Activated naive CD8-positive, alpha-beta T cell (primary cell): Measurements from ENCODE around the gene CCDC183.
"Not testable (repeated sequence)": the region's sequence is repeated elsewhere in the genome, so short reads cannot be mapped to it uniquely, and the experiment has no call there.

Experiments
- H3K27ac Mint-ChIP-seq: one replicate; pipeline ENCODE4 v1.8.0; 2021; ENCODE audit warnings: mixed read lengths
- H3K27me3 Mint-ChIP-seq: one replicate; pipeline ENCODE4 v1.8.0; 2021; ENCODE audit warnings: mixed read lengths
- H3K36me3 Mint-ChIP-seq: one replicate; pipeline ENCODE4 v1.8.0; 2021; ENCODE audit warnings: mixed read lengths
- H3K4me1 Mint-ChIP-seq: one replicate; pipeline ENCODE4 v1.8.0; 2021; ENCODE audit warnings: low read depth, mixed read lengths
- H3K4me3 Mint-ChIP-seq: one replicate; pipeline ENCODE4 v1.8.0; 2021; ENCODE audit warnings: mild to moderate bottlenecking, mixed read lengths
- H3K9me3 Mint-ChIP-seq: one replicate; pipeline ENCODE4 v1.8.0; 2021; ENCODE audit warnings: low read depth, mixed read lengths

The CCDC183 gene

GRCh38 chr9:136799079-136799853 is 3.1 kb downstream of the CCDC183 start:
- Mint-ChIP-seq H3K9me3 (no peaks in the 10 kb centered on the region), H3K36me3 (no peaks in the 10 kb centered on the region), H3K27ac (no peak overlapping the region), H3K4me3 (peak overlapping the region; percentile 68), H3K4me1 (peaks cover 19% of the 10 kb centered on the region), H3K27me3 (no peaks in the 10 kb centered on the region)

DNA sequence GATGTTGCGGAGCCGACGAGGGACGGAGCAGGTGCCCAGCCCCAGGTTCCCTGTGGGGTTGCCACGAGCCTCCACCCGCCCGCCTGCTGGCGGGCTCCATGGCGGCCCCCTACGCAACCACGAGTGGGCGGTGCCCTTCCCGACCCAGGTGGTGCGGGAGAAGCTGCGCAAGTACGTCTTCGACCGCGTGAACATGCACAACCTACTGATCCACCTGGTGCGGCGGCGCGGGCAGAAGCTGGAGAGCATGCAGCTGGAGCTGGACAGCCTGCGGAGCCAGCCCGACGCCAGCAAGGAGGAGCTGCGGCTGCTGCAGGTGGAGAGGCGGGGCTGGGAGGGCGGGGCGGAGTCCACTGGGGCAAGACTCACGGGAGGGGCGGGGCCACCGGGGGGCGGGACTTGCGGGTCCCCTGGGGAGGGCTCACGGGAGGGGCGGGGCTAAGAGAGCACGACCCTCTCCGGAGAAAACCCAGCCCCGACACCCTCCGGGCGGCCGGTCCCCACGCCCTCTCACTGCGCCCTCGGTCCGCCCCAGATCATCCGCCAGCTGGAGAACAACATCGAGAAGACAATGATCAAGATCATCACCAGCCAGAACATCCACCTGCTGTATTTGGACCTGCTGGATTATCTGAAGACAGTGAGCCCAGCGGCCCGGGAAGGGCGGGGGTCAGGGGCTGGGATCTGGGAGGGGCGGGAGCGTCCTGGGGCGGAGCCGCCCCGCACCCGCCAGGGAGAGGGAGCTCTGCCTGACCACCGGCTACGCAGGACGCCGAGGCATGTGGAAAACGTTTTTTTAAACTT is 3.9 kb downstream of the CCDC183 start:
- Mint-ChIP-seq H3K27ac (no peak overlapping the region), H3K9me3 (no peaks in the 10 kb centered on the region), H3K4me3 (peak overlapping the region; percentile 79), H3K27me3 (no peaks in the 10 kb centered on the region), H3K4me1 (peaks cover 19% of the 10 kb centered on the region), H3K36me3 (no peaks in the 10 kb centered on the region)

- Mint-ChIP-seq H3K4me3 (no peak overlapping the region), H3K27me3 (no peaks in the 10 kb centered on the region), H3K36me3 (peaks cover 3% of the 10 kb centered on the region), H3K4me1 (peaks cover 23% of the 10 kb centered on the region), H3K27ac (no peak overlapping the region), H3K9me3 (no peaks in the 10 kb centered on the region)
These were observed 6.2 kb downstream of the CCDC183 start for GRCh38 chr9:136802321-136802720.

GRCh38 chr9:136803009-136803550 is 6.9 kb downstream of the CCDC183 start:
- not testable (repeated sequence) for H3K27me3 Mint-ChIP-seq, H3K9me3 Mint-ChIP-seq, H3K36me3 Mint-ChIP-seq, H3K4me3 Mint-ChIP-seq, H3K27ac Mint-ChIP-seq
- peaks cover 23% of the 10 kb centered on the region for H3K4me1 Mint-ChIP-seq

GRCh38 chr9:136803551-136804508 is 7.7 kb downstream of the CCDC183 start:
- Mint-ChIP-seq H3K27ac (no peak overlapping the region), H3K27me3 (no peaks in the 10 kb centered on the region), H3K9me3 (no peaks in the 10 kb centered on the region), H3K4me1 (peaks cover 24% of the 10 kb centered on the region), H3K36me3 (peaks cover 3% of the 10 kb centered on the region), H3K4me3 (no peak overlapping the region)

DNA sequence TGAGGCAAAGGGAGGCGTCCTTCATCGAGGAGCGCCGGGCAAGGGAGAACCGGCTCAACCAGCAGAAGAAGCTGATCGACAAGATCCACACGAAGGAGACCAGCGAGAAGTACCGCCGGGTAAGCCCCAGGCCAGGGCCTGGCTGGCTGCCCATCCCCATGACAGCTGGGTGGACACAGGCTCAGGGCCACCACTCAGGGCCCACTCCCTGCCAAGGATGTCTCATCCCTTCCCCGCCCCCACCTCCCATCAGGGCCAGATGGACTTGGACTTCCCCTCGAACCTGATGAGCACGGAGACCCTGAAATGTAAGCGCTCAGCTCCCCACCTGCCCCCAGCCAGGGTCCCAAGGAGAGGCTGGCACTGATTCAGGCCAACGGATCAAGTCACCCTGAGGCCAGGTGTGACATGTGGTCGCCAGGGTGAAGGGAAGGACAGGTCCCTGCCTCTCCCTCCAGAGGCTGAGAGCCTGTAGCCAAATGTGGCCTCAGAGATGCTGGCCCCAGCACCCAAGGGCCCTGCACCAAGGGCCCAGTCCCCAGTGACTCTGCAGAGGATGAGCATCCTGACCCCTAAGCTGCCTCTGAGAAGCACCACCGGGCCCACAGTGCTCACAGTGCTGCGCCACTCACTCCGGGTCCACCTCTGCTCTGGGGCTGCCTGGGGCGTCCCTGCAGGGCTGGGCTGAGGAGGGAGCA is 8.5 kb downstream of the CCDC183 start:
- H3K27ac Mint-ChIP-seq = no peak overlapping the region
- no peaks in the 10 kb centered on the region for H3K27me3 Mint-ChIP-seq
- H3K4me3 Mint-ChIP-seq = no peak overlapping the region
- no peaks in the 10 kb centered on the region for H3K9me3 Mint-ChIP-seq
- H3K4me1 Mint-ChIP-seq = peaks cover 31% of the 10 kb centered on the region
- peaks cover 5% of the 10 kb centered on the region for H3K36me3 Mint-ChIP-seq

- H3K27ac Mint-ChIP-seq = no peak overlapping the region
- H3K4me3 Mint-ChIP-seq = no peak overlapping the region
- H3K36me3 Mint-ChIP-seq = peaks cover 5% of the 10 kb centered on the region
- H3K27me3 Mint-ChIP-seq = no peaks in the 10 kb centered on the region
- H3K9me3 Mint-ChIP-seq = no peaks in the 10 kb centered on the region
- H3K4me1 Mint-ChIP-seq = peaks cover 35% of the 10 kb centered on the region
These were observed 9.1 kb downstream of the CCDC183 start for GRCh38 chr9:136805207-136805740.

- Mint-ChIP-seq H3K4me1 (peaks cover 32% of the 10 kb centered on the region), H3K27me3 (no peaks in the 10 kb centered on the region), H3K4me3 (peak overlapping the region; percentile 88), H3K27ac (no peak overlapping the region), H3K9me3 (no peaks in the 10 kb centered on the region), H3K36me3 (peaks cover 5% of the 10 kb centered on the region)
These were observed 9.9 kb downstream of the CCDC183 start for GRCh38 chr9:136806067-136806466.

DNA sequence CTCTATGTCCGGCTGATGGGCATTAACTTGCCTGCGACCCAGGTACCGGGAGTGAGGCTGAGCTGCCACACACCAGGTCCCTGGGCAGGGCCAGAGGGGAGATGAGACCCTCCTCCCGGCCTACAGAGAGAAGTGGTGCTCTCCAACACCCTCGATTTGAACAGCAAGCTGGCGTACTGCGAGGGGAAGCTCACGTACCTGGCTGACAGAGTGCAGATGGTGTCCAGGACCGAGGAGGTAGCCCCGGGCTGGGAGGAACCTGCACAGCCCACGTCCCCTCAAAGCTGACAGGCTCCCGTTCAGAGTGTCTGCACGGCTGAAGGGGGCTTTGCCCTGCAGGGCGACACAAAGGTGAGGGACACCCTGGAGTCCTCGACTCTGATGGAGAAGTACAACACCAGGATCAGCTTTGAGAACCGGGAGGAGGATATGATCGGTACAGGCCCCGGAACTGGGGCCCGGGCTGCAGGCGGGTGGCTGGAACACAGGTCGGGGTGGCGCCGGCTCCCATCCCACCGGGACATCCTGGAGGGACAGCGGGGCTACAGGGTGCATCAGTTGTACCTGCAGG is 10.6 kb downstream of the CCDC183 start:
- Mint-ChIP-seq H3K4me1 (peaks cover 30% of the 10 kb centered on the region), H3K27ac (peak overlapping the region; percentile 89), H3K4me3 (peak overlapping the region; percentile 88), H3K9me3 (no peaks in the 10 kb centered on the region), H3K36me3 (peaks cover 5% of the 10 kb centered on the region), H3K27me3 (no peaks in the 10 kb centered on the region)

DNA sequence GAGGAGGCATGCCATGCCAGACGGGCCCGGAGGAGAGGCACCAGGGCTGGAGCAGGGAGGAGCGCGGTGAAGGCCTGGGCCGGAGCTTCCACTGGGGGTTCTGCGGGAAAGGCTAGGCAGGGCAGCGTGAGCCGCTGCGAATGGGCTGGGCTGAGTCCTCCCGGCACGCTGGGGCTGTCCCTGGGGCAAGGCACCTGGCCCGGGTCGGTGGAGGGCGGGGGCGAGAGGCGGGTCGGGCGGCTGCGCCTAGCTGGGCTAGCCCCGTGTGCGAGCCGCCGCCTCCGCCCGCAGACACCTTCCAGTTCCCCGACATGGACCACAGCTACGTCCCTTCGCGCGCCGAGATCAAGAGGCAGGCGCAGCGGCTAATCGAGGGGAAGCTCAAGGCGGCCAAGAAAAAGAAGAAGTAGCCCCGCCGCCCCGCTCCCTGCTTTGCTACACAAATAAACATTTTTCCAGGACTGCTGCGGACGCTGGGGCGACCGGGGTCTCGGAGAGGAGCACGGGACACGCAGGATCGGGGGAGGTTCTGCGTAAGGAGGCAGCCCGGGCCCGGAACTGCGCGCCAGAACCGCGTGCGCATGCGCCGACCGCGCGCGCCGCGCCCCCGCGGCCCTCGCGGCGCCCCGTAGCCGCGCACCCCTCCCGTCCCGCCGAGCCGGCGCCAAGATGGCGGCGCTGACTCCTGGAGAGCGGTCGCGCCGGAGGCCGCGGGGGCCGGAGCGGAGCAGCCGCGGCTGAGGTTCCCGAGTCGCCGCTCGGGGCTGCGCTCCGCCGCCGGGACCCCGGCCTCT is 11.3 kb downstream of the CCDC183 start, which contains the start of gene RABL6:
Gene RABL6, plus strand, starts transcription at position 668 of the 794 bp plus-strand sequence. CDS start 249 bp downstream, outside the sequence.
- H3K4me1 Mint-ChIP-seq = peaks cover 35% of the 10 kb centered on the region
- H3K36me3 Mint-ChIP-seq = peaks cover 5% of the 10 kb centered on the region
- H3K4me3 Mint-ChIP-seq = peak within 1 kb of the TSS; percentile 93
- H3K27me3 Mint-ChIP-seq = no peaks in the 10 kb centered on the region
- H3K27ac Mint-ChIP-seq = peak within 1 kb of the TSS; percentile 89
- no peaks in the 10 kb centered on the region for H3K9me3 Mint-ChIP-seq

DNA sequence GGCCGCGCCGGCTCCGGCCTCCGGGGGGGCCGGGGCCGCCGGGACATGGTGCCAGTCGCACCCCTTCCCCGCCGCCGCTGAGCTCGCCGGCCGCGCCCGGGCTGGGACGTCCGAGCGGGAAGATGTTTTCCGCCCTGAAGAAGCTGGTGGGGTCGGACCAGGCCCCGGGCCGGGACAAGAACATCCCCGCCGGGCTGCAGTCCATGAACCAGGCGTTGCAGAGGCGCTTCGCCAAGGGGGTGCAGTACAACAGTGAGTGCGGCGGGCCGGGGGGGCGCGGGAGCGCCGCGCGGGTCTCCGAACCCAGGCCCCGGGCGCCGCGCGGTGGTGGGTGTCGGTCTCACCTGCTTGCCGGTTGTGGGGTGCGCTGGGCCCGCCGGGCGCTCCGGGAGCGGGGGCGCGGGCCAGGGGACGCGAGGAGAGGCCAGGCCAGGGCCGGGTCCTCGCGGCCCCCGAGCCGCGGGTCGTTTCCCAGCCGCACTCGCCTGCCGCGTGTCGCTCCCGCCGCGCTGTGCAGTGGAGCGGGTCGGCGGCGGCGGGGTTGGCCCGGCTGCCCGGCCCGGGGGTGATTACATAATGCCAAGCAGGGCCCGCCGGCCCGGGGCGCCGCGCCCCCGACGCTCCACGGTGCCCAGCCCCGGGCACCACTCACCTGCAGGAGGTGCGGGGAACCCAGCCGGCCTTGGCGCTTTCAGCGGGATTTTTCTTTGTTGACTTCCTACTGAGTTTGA is 12.1 kb downstream of the CCDC183 start:
- Mint-ChIP-seq H3K4me1 (peaks cover 43% of the 10 kb centered on the region), H3K27me3 (no peaks in the 10 kb centered on the region), H3K9me3 (no peaks in the 10 kb centered on the region), H3K4me3 (peak overlapping the region; percentile 93), H3K27ac (peak overlapping the region; percentile 36), H3K36me3 (peaks cover 7% of the 10 kb centered on the region)

DNA sequence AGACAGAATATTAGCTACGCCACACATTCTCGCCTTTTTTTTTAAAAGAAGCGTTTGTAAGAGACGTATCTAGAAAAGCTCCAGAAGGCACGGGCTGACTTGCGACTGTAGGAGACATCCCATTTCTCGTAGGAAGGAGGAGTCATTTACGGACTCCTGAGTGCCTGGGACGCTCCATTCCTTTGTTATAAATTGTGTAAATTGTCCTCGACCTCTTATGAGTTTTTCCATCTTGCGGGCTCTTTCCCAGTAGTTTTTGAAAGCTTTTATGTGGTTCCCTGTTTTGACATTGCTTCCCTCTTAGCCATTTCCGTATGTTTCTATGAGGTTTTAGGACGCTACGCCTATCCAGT is 12.6 kb downstream of the CCDC183 start:
- Mint-ChIP-seq H3K4me1 (peaks cover 44% of the 10 kb centered on the region), H3K27ac (peak overlapping the region; percentile 36), H3K36me3 (peaks cover 8% of the 10 kb centered on the region), H3K9me3 (no peaks in the 10 kb centered on the region), H3K4me3 (peak overlapping the region; percentile 93), H3K27me3 (no peaks in the 10 kb centered on the region)
